Stomach (tissue), 9 donors: Measurements from ENCODE around the gene TMX4. TPM values are rescaled to one million over a fixed set of nuclear protein-coding genes. Genes with fewer than 3 reads are reported as not detected.

ENCODE experiments used
- DNase-seq, 2 donors: peaks; one replicate each; pipeline versions ENCODE4 v3.0.0 to v3.0.0-alpha.2; 2013 to 2019
- H3K27ac ChIP-seq, 5 donors: fragments of 200-600 bp in 4 of 5; sonication (generic) in 4 of 5; one replicate each; pipeline ENCODE4 v1.5.1; 2013 to 2019; ENCODE audit warnings: mild to moderate bottlenecking in 1 of 5, moderate library complexity in 1 of 5
- H3K27me3 ChIP-seq, 3 donors: fragments of 200-600 bp; sonication (generic); one replicate each; pipeline ENCODE4 v1.5.1; 2017 to 2019; ENCODE audit warnings: mixed run types in 1 of 3
- H3K36me3 ChIP-seq, 4 donors: fragments of 200-600 bp; sonication (generic); 1 replicate in 3 of 4; 2 replicates in 1 of 4; pipeline ENCODE4 v1.5.1; 2016 to 2019
- H3K4me1 ChIP-seq, 4 donors: fragments of 200-600 bp; sonication (generic); one replicate each; pipeline ENCODE4 v1.5.1; 2016 to 2019
- H3K4me3 ChIP-seq, 4 donors: fragments of 200-600 bp; sonication (generic) in 3 of 4; one replicate each; pipeline ENCODE4 v1.5.1; 2016 to 2019; ENCODE audit warnings: mild to moderate bottlenecking in 1 of 4
- H3K9me3 ChIP-seq, 4 donors: fragments of 200-600 bp; sonication (generic); one replicate each; pipeline ENCODE4 v1.5.1; 2016 to 2019
- EP300 ChIP-seq: sonication (generic); formaldehyde crosslinking; IDR thresholded peaks from one replicate; pipeline ENCODE4 v1.6.1; 2017; ENCODE audit warnings: antibody characterized with exemption
- POLR2A ChIP-seq, 4 donors: fragments of 450-650 bp; IDR thresholded peaks; one replicate each; pipeline ENCODE4 v1.6.1; 2016; ENCODE audit warnings: antibody characterized with exemption in 4 of 4, control low read depth in 2 of 4, mild to moderate bottlenecking in 1 of 4, moderate library complexity in 1 of 4
- POLR2AphosphoS5 ChIP-seq, 3 donors: sonication (generic); formaldehyde crosslinking; IDR thresholded peaks; one replicate each; pipeline ENCODE4 v1.6.1; 2016; ENCODE audit warnings: antibody characterized with exemption in 3 of 3
- WGBS, 5 donors: extraction: QIAGEN DNeasy Blood & Tissue Kit in 3 of 5; methylation state at CpG; one replicate each; pipeline versions ENCODE4 v1.1.5 to v1.1.7; 2013 to 2018; 5-methylcytosine and 5-hydroxymethylcytosine counted together
- intact Hi-C: fragments of 100-400 bp; cut with DNase I; formaldehyde crosslinking; loops from one replicate; pipeline ENCODE4 v1.15.1; 2023; ENCODE audit warnings: low total_unique reads
- polyA plus RNA-seq, 3 donors: library from polyadenylated mRNA; stranded (reverse); fragments of 200-250 nt; gene quantifications; one replicate each; pipeline ENCODE4 v1.2.3, GENCODE V29; 2013
- total RNA-seq, 5 donors: library from RNA; depleted of rRNA; stranded (reverse); fragments of >200 nt; gene quantifications; one replicate each; pipeline versions ENCODE4 v1.1.0 to v1.2.3, GENCODE V29; 2014 to 2016
- TF ChIP-seq, protein P1 (sequence below), 7 experiments: fragments of 450-650 bp in 4 of 7; fragments of 200-600 bp in 3 of 7; sonication (generic) in 3 of 7; IDR thresholded peaks; one replicate each; pipeline ENCODE4 v1.5.1; 2016 to 2019; ENCODE audit warnings: antibody characterized with exemption in 7 of 7, control low read depth in 2 of 7, mild to moderate bottlenecking in 1 of 7
- donor health status: healthy with polysubstance abuse.
- donor health status: Bipolar disorder and iron deficiency.
- donor health status: healthy.

Gene TMX4
- total and polyA plus RNA-seq, 8 donors, result 5.7 to 153 (median 18.8) TPM

DNA sequence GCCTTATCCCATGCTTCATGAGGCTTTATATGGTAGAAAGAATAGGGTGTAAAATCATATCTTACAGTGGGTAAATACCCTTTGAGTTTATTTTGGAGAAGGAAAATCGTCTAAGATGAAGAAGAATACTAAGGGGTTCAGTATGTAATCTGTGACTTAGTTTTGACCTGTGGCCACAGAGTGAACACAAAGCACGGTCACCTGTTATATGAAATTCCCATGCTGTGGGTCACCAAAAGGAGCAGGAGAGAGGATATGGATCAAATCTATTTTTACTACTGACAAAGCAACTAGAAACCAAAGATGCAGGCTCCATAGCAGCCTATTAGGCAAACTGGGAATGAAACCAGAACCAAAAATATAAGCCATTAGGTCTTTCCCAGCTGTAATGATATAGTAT lies 75.7 kb downstream of the TMX4 start:
- Histone ChIP-seq H3K9me3 (peaks cover 0 to 10% (median 7%) of the 10 kb centered on the region in 4 donors), H3K4me1 (peaks cover 0 to 12% (median 10%) of the 10 kb centered on the region in 4 donors), H3K4me3 (no peak overlapping the region), H3K27me3 (no peaks in the 10 kb centered on the region), H3K27ac (no peak overlapping the region), H3K36me3 (no peaks in the 10 kb centered on the region)
- TF ChIP-seq, protein P1, sequence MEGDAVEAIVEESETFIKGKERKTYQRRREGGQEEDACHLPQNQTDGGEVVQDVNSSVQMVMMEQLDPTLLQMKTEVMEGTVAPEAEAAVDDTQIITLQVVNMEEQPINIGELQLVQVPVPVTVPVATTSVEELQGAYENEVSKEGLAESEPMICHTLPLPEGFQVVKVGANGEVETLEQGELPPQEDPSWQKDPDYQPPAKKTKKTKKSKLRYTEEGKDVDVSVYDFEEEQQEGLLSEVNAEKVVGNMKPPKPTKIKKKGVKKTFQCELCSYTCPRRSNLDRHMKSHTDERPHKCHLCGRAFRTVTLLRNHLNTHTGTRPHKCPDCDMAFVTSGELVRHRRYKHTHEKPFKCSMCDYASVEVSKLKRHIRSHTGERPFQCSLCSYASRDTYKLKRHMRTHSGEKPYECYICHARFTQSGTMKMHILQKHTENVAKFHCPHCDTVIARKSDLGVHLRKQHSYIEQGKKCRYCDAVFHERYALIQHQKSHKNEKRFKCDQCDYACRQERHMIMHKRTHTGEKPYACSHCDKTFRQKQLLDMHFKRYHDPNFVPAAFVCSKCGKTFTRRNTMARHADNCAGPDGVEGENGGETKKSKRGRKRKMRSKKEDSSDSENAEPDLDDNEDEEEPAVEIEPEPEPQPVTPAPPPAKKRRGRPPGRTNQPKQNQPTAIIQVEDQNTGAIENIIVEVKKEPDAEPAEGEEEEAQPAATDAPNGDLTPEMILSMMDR (IDR thresholded peaks at IDR 0.05), result no peak
- TF ChIP-seq EP300, result no peak
- TF ChIP-seq POLR2AphosphoS5 (IDR thresholded peaks at IDR 0.05), result no peak
- no peak for TF ChIP-seq POLR2A (IDR thresholded peaks at IDR 0.05)
- intact Hi-C loops, result no loop called here
- no peak for DNase-seq
- WGBS, 5 donors, result 9 to 33% (median 25%) methylated on average over 2 of the region's 2 CpGs

DNA sequence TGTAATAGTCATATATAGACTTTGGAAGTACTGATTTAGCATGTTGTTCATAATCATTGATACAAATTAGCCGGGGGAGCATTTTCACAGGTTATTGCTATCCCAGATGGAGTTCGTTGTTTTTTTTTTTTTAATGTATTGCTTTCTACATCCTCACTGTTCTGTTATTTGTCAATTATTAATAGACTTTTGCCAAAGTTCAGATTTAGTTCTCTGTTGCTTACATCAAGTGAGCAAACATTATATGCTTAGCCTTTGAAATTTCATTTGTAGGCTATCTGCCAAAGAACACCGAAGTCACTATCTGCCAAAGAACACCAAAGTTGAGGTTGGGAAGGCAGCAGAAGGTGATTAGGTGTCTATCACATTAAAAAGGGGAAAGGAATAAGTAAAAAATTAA lies 79.2 kb downstream of the TMX4 start, which contains the start of gene HAO1:
Gene HAO1, minus strand, starts transcription at position 118 of the 400 bp plus-strand sequence. Its CDS starts 36 bp downstream, at position 82.
- Histone ChIP-seq H3K4me1 (peaks cover 0 to 26% (median 17%) of the 10 kb centered on the region in 4 donors), H3K9me3 (no peaks in the 10 kb centered on the region), H3K27ac (no peak within 1 kb of the TSS), H3K27me3 (no peaks in the 10 kb centered on the region), H3K4me3 (no peak within 1 kb of the TSS), H3K36me3 (no peaks in the 10 kb centered on the region)
- intact Hi-C loops, result no loop called here
- 33 to 56% (median 46%) methylated on average over 3 of the region's 3 CpGs for WGBS, 5 donors
- TF ChIP-seq POLR2AphosphoS5 (IDR thresholded peaks at IDR 0.05), result no peak
- TF ChIP-seq EP300, result no peak
- no peak for TF ChIP-seq POLR2A (IDR thresholded peaks at IDR 0.05)
- TF ChIP-seq, protein P1 (IDR thresholded peaks at IDR 0.05), result no peak
- DNase-seq, result no peak

DNA sequence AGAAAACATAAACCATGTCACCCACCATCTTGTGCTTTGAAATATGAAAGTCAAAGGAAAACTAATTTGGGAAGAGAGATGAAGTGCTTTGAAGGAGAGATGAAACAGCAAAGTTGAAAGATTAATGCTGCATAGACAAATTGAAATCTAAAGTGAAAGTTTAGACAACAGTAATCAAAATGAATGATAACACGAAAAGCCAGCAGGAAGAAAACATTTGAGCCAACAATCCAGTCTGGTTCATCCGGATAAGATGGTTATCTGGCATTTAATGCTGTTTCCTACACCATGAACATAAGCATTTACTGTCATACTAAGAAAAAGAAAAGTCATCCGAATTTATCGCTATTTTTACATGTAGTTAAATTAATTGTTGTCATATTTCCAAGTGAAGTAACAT lies 79.9 kb downstream of the TMX4 start:
- H3K36me3 ChIP-seq, result no peaks in the 10 kb centered on the region
- no peaks in the 10 kb centered on the region for H3K27me3 ChIP-seq
- H3K4me3 ChIP-seq, result no peak overlapping the region
- no peaks in the 10 kb centered on the region for H3K9me3 ChIP-seq
- H3K4me1 ChIP-seq, result peaks cover 0 to 26% (median 17%) of the 10 kb centered on the region in 4 donors
- DNase-seq, result no peak
- WGBS, 5 donors, result 49 to 60% (median 53%) methylated on average over 4 of the region's 4 CpGs
- intact Hi-C loops, result loop anchor here (5.0 kb wide), 1 partner anchor 783 kb away; no protein-coding TSS in a partner anchor
- no peak for TF ChIP-seq POLR2AphosphoS5 (IDR thresholded peaks at IDR 0.05)
- no peak for TF ChIP-seq EP300
- TF ChIP-seq POLR2A (IDR thresholded peaks at IDR 0.05), result no peak
- TF ChIP-seq, protein P1 (IDR thresholded peaks at IDR 0.05), result no peak
- no peak overlapping the region for H3K27ac ChIP-seq

DNA sequence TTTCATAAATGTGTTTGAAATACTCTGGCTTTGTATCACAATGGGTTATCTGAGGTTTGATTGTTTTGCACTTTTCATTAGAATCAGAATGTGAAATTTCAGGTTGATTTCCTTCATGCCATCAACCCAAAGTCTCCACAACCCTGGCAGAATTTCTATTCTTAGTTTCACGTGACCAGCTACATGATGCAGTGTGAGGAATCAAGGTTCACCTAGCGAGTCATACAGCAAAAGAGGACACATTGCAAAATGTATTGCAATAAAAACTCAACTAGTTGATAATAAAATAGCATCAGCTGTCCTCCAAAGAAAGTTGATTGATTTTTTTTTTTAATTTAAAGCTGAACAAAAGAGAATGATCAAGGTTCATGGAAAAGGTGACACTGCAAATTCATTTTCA lies 81.5 kb downstream of the TMX4 start:
- TF ChIP-seq POLR2A (IDR thresholded peaks at IDR 0.05), result no peak
- no peak for TF ChIP-seq POLR2AphosphoS5 (IDR thresholded peaks at IDR 0.05)
- no peak for TF ChIP-seq EP300
- TF ChIP-seq, protein P1 (IDR thresholded peaks at IDR 0.05), result no peak
- Histone ChIP-seq H3K4me1 (peaks cover 0 to 26% (median 17%) of the 10 kb centered on the region in 4 donors), H3K9me3 (no peaks in the 10 kb centered on the region), H3K27me3 (no peaks in the 10 kb centered on the region), H3K36me3 (no peaks in the 10 kb centered on the region), H3K27ac (no peak overlapping the region), H3K4me3 (no peak overlapping the region)
- no peak for DNase-seq
- intact Hi-C loops, result loop anchor here (5.0 kb wide), 1 partner anchor 784 kb away; no protein-coding TSS in a partner anchor
- WGBS, 5 donors, result 50 to 79% (median 66%) methylated on average over 2 of the region's 2 CpGs
